H1 (cell line): Measurements from ENCODE around the gene KCNQ1. TPM values are rescaled to one million over a fixed set of nuclear protein-coding genes. Genes with fewer than 3 reads are reported as not detected.

ENCODE experiments used
- CTCF ChIA-PET: fragments of 300-600 bp; sonication (Branson Sonifier 250); formaldehyde crosslinking; loops from one replicate; lab custom pipeline; 2021; ENCODE audit not compliant: partially characterized antibody; lab: Charles Lee
- POLR2A ChIA-PET: fragments of 300-600 bp; sonication (Branson Sonifier 250); formaldehyde crosslinking; loops from one replicate; lab custom pipeline; 2021; ENCODE audit warnings: inconsistent platforms; ENCODE audit not compliant: partially characterized antibody; lab: Charles Lee
- DNase-seq, 2 experiments: peaks; one replicate each; pipeline versions ENCODE4 v3.0.0 to v3.0.0-alpha.2; 2010 to 2022; ENCODE audit warnings: low spot score in 2 of 2, low read depth in 1 of 2, mixed read lengths in 1 of 2
- FAIRE-seq: peaks from 2 replicates; lab custom pipeline; 2011; peaks lifted over from hg19 to GRCh38; lab: Jason Lieb, UNC
- H2AFZ ChIP-seq: 2 replicates; pipeline ENCODE4 v1.8.1; 2012; ENCODE audit warnings: low read length, inconsistent platforms
- H2AK5ac ChIP-seq: 2 replicates; pipeline ENCODE4 v1.6.1; 2013; ENCODE audit warnings: low read depth, low read length
- H2BK120ac ChIP-seq: replicated peaks from 2 replicates; pipeline ENCODE3; 2013; ENCODE audit warnings: low read depth, low read length, inconsistent platforms
- H2BK12ac ChIP-seq: 2 replicates; pipeline ENCODE4 v1.6.1; 2013; ENCODE audit warnings: low read depth, low read length
- H2BK15ac ChIP-seq: 2 replicates; pipeline ENCODE4 v1.6.1; 2013; ENCODE audit warnings: low read length
- H2BK20ac ChIP-seq: 2 replicates; pipeline ENCODE4 v1.6.1; 2013; ENCODE audit warnings: low read length
- H2BK5ac ChIP-seq: 2 replicates; pipeline ENCODE4 v1.6.1; 2013; ENCODE audit warnings: low read depth, low read length
- H3K14ac ChIP-seq: 2 replicates; pipeline ENCODE4 v1.6.1; 2013; ENCODE audit warnings: inconsistent platforms; ENCODE audit not compliant: insufficient read length
- H3K18ac ChIP-seq: 2 replicates; pipeline ENCODE4 v1.6.1; 2013; ENCODE audit warnings: low read length; ENCODE audit errors: extremely low read depth
- H3K23ac ChIP-seq: 2 replicates; pipeline ENCODE4 v1.6.1; 2013; ENCODE audit warnings: inconsistent platforms; ENCODE audit not compliant: insufficient read length
- H3K23me2 ChIP-seq: 2 replicates; pipeline ENCODE4 v1.6.1; 2013; ENCODE audit warnings: low read depth, low read length
- H3K27ac ChIP-seq: 2 replicates; pipeline ENCODE4 v1.6.1; 2011; ENCODE audit warnings: low read depth, low read length, inconsistent platforms
- H3K27me3 ChIP-seq, 4 experiments: replicated peaks in 1 of 4; 1 replicate in 1 of 4; 2 replicates in 3 of 4; pipeline versions ENCODE4 v1.6.1 to v1.8.1; 2011 to 2013; ENCODE audit warnings: low read length in 3 of 4, mild to moderate bottlenecking in 3 of 4, inconsistent platforms in 2 of 4, mixed read lengths in 2 of 4, moderate library complexity in 1 of 4; ENCODE audit not compliant: control insufficient read depth in 3 of 4, insufficient read depth in 3 of 4; ENCODE audit errors: extremely low read depth in 1 of 4
- H3K36me3 ChIP-seq, 4 experiments: 2 replicates each; pipeline versions ENCODE4 v1.6.1 to v1.8.1; 2011 to 2013; ENCODE audit warnings: mild to moderate bottlenecking in 4 of 4, low read length in 3 of 4, moderate library complexity in 2 of 4, control low read depth in 1 of 4, inconsistent platforms in 1 of 4; ENCODE audit not compliant: insufficient read depth in 4 of 4, control insufficient read depth in 2 of 4
- H3K4ac ChIP-seq: replicated peaks from 2 replicates; pipeline ENCODE3; 2013; ENCODE audit warnings: low read length, low read depth, mixed read lengths, inconsistent platforms; ENCODE audit not compliant: insufficient read length
- H3K4me1 ChIP-seq, 4 experiments: replicated peaks in 1 of 4; 1 replicate in 1 of 4; 2 replicates in 3 of 4; pipeline versions ENCODE4 v1.6.1 to v1.8.1; 2011 to 2013; ENCODE audit warnings: low read length in 3 of 4, inconsistent platforms in 2 of 4, mixed read lengths in 1 of 4; ENCODE audit not compliant: insufficient read depth in 4 of 4, control insufficient read depth in 3 of 4
- H3K4me2 ChIP-seq, 2 experiments: 2 replicates each; pipeline versions ENCODE4 v1.6.1 to v1.8.1; 2011 to 2013; ENCODE audit warnings: low read depth in 2 of 2, low read length in 2 of 2, control low read depth in 1 of 2, inconsistent platforms in 1 of 2, mild to moderate bottlenecking in 1 of 2; ENCODE audit not compliant: insufficient read depth in 1 of 2
- H3K4me3 ChIP-seq, 4 experiments: fragments of 200-600, 300-600 bp in 1 of 4; sonication (generic), shearing (Covaris generic), sonication (Bioruptor Twin) in 1 of 4; 2 replicates each; pipeline versions ENCODE4 v1.5.1 to v1.8.1; 2011 to 2016; ENCODE audit warnings: low read length in 4 of 4, low read depth in 3 of 4, control low read depth in 2 of 4, inconsistent platforms in 2 of 4, mild to moderate bottlenecking in 2 of 4, mixed read lengths in 1 of 4, moderate library complexity in 1 of 4; ENCODE audit not compliant: insufficient read depth in 2 of 4; ENCODE audit errors: extremely low read depth in 1 of 4
- H3K56ac ChIP-seq: replicated peaks from 2 replicates; pipeline ENCODE3; 2013; ENCODE audit warnings: low read depth, mild to moderate bottlenecking, mixed read lengths, low read length, inconsistent platforms; ENCODE audit not compliant: insufficient read length
- H3K79me1 ChIP-seq: 2 replicates; pipeline ENCODE4 v1.6.1; 2013; ENCODE audit warnings: low read depth, low read length, control low read depth
- H3K79me2 ChIP-seq, 2 experiments: 2 replicates each; pipeline versions ENCODE4 v1.6.1 to v1.8.1; 2012 to 2013; ENCODE audit warnings: low read length in 2 of 2, mild to moderate bottlenecking in 2 of 2, inconsistent platforms in 1 of 2; ENCODE audit not compliant: insufficient read depth in 2 of 2, control insufficient read depth in 1 of 2
- H3K9ac ChIP-seq, 4 experiments: replicated peaks in 1 of 4; 1 replicate in 1 of 4; 2 replicates in 3 of 4; pipeline versions ENCODE4 v1.6.1 to v1.8.1; 2011 to 2013; ENCODE audit warnings: low read depth in 3 of 4, low read length in 3 of 4, control low read depth in 2 of 4, mild to moderate bottlenecking in 2 of 4, moderate library complexity in 2 of 4, inconsistent platforms in 1 of 4; ENCODE audit errors: extremely low read depth in 1 of 4
- H3K9me3 ChIP-seq, 2 experiments: 2 replicates each; pipeline versions ENCODE4 v1.6.1 to v1.8.1; 2012 to 2013; ENCODE audit warnings: mild to moderate bottlenecking in 2 of 2, moderate library complexity in 2 of 2, control low read depth in 1 of 2, inconsistent platforms in 1 of 2, low read depth in 1 of 2, low read length in 1 of 2, mixed read lengths in 1 of 2; ENCODE audit not compliant: insufficient read depth in 2 of 2
- H4K20me1 ChIP-seq, 2 experiments: replicated peaks in 1 of 2; 2 replicates each; pipeline versions ENCODE3 to v1.8.1; 2011 to 2013; ENCODE audit warnings: inconsistent platforms in 2 of 2, low read length in 2 of 2, mild to moderate bottlenecking in 1 of 2; ENCODE audit not compliant: insufficient read depth in 2 of 2, control insufficient read depth in 1 of 2
- H4K5ac ChIP-seq: 2 replicates; pipeline ENCODE4 v1.6.1; 2013; ENCODE audit warnings: low read length, low read depth, mixed read lengths, inconsistent platforms; ENCODE audit not compliant: insufficient read length
- H4K8ac ChIP-seq: 2 replicates; pipeline ENCODE4 v1.8.0; 2013; ENCODE audit warnings: mild to moderate bottlenecking, moderate library complexity, low read length, inconsistent platforms; ENCODE audit not compliant: insufficient read depth; ENCODE audit errors: extremely low read depth
- H4K91ac ChIP-seq: replicated peaks from 2 replicates; pipeline ENCODE3; 2013; ENCODE audit warnings: low read length, mixed read lengths, inconsistent platforms; ENCODE audit not compliant: insufficient read length
- CBX5 ChIP-seq: fragments of 300-800, 300-1000 bp; sonication (generic); IDR thresholded peaks from 2 replicates; pipeline ENCODE4 v1.7.1; 2016; ENCODE audit warnings: antibody characterized with exemption, low read length, low read depth
- CTBP2 ChIP-seq: IDR thresholded peaks from 2 replicates; pipeline ENCODE4 v1.7.0; 2011; ENCODE audit warnings: borderline replicate concordance, mild to moderate bottlenecking, moderate library complexity, mixed read lengths, low read length; ENCODE audit not compliant: insufficient read depth, insufficient read length
- KDM4A ChIP-seq: IDR thresholded peaks from one replicate; pipeline ENCODE4 v1.7.1; 2012; ENCODE audit warnings: low read depth, mild to moderate bottlenecking, moderate library complexity, low read length, inconsistent platforms; ENCODE audit not compliant: severe bottlenecking
- MAX ChIP-seq: IDR thresholded peaks from 2 replicates; pipeline ENCODE4 v1.6.1; 2012; ENCODE audit warnings: inconsistent platforms
- POLR2AphosphoS5 ChIP-seq: IDR thresholded peaks from 2 replicates; pipeline ENCODE4 v1.6.1; 2011; ENCODE audit warnings: low read depth, low read length
- RFX5 ChIP-seq: IDR thresholded peaks from 2 replicates; pipeline ENCODE4 v1.6.1; 2011; ENCODE audit warnings: low read depth, low read length, improper control_type of control experiment, borderline replicate concordance
- TEAD4 ChIP-seq: IDR thresholded peaks from 2 replicates; pipeline ENCODE4 v1.6.1; 2012; ENCODE audit warnings: low read depth, low read length, inconsistent platforms, mixed read lengths
- YY1 ChIP-seq: IDR thresholded peaks from 2 replicates; pipeline ENCODE4 v1.6.1; 2011; ENCODE audit warnings: low read depth, mild to moderate bottlenecking, low read length
- WGBS, 2 experiments: shearing (Covaris generic) in 1 of 2; methylation state at CpG; one replicate each; pipeline versions ENCODE4 v1.1.6 to v1.1.7; 2013 to 2015; ENCODE audit warnings: low lambda C conversion rate in 2 of 2, mixed read lengths in 2 of 2, inconsistent platforms in 1 of 2, low coverage in 1 of 2, missing lambda C conversion rate in 1 of 2; ENCODE audit not compliant: insufficient replicate concordance in 2 of 2, insufficient coverage in 1 of 2, insufficient read length in 1 of 2; ENCODE audit errors: extremely low coverage in 1 of 2, missing lambda C conversion rate in 1 of 2; 5-methylcytosine and 5-hydroxymethylcytosine counted together
- polyA plus RNA-seq, 7 experiments: library from polyadenylated mRNA; depleted of rRNA in 3 of 7; stranded (reverse) in 5 of 7; unstranded in 2 of 7; fragments of >200 nt in 5 of 7; fragments of 200-250 nt in 2 of 7; gene quantifications; 1 replicate in 5 of 7; 2 replicates in 1 of 7; 4 replicates in 1 of 7; pipeline versions ENCODE4 v1.2.1 to v1.2.3, GENCODE V29; 2011 to 2013; ENCODE audit warnings: missing spikeins in 2 of 7, mixed read lengths in 2 of 7
- total RNA-seq: library from RNA; stranded (reverse); fragmentation: NEBNext Ultra II Directional; extraction: Animal tissue kit (Norgen Biotek cat#: 25700); gene quantifications from 2 replicates; pipeline ENCODE4 v1.2.1, GENCODE V29; 2021

KCNQ1 gene
- total and polyA plus RNA-seq, 2 of the 8 experiments (the other 6 are each of a cell fraction or from before 2014, with no cell fraction given): 1.9 to 2.0 TPM

- Histone ChIP-seq H3K4ac (peak overlapping the region; percentile 17), H3K36me3 (no peaks in the 10 kb centered on the region), H3K4me2 (no peak overlapping the region), H3K79me2 (no peaks in the 10 kb centered on the region), H4K8ac (no peak overlapping the region), H2BK120ac (no peak overlapping the region), H3K9ac (no peak overlapping the region), H2BK20ac (no peak overlapping the region), H3K56ac (no peak overlapping the region), H3K27me3 (peaks cover 0 to 32% (median 14%) of the 10 kb centered on the region in 4 experiments; a peak in 6 of 7 replicates), H2BK15ac (no peak overlapping the region), H3K23ac (no peak overlapping the region), H4K5ac (no peak overlapping the region), H3K4me3 (no peak overlapping the region), H3K23me2 (peaks cover 4% of the 10 kb centered on the region; the same call in 1 of the 2 replicates), H4K20me1 (no peaks in the 10 kb centered on the region), H3K9me3 (peaks cover 0 to 4% of the 10 kb centered on the region in 2 experiments; a peak in 1 of 4 replicates), H3K14ac (no peak overlapping the region), H2BK12ac (0 out of 2 replicates have a peak overlapping the region, but pooled peaks have one; percentile 17), H2BK5ac (no peak overlapping the region), H4K91ac (no peak overlapping the region), H2AFZ (no peak overlapping the region), H3K4me1 (peaks cover 3 to 8% (median 4%) of the 10 kb centered on the region in 4 experiments; a peak in 6 of 7 replicates), H3K79me1 (no peaks in the 10 kb centered on the region), H3K18ac (no peak overlapping the region), H3K27ac (no peak overlapping the region), H2AK5ac (no peak overlapping the region)
- CTCF ChIA-PET: interaction anchor here (0.8 to 3.2 kb wide), 4 partner anchors 13 to 102 kb away, joined by 3 to 7 read pairs (median 6); no protein-coding TSS in a partner anchor
- DNase-seq (peak in 1 of 2 experiments; percentile 46), FAIRE-seq (no peak)
- 85% methylated on average over 17 of the region's 20 CpGs; no CpG with 5 or more reads in 1 of the 2 experiments for WGBS, 2 experiments
- POLR2A ChIA-PET: interaction anchor here (0.6 to 1.1 kb wide), 3 partner anchors 82 to 104 kb away, joined by 3 read pairs; no protein-coding TSS in a partner anchor
- TF ChIP-seq YY1 (no peak), KDM4A (no peak), MAX (peak; percentile 73), POLR2AphosphoS5 (no peak), RFX5 (no peak), TEAD4 (no peak), CBX5 (no peak), CTBP2 (no peak)
Observed at GRCh38 chr11:2803186-2804091, 358.6 kb downstream of the KCNQ1 start.
